K562 (cell line): ENCODE data around the gene TRIM3. TPM values are rescaled to one million over a fixed set of nuclear protein-coding genes. Genes with fewer than 3 reads are reported as not detected.

ENCODE experiments used
- ATAC-seq: fragments of 200-7000 bp; cut with Tn5 transposase; 3 replicates; pipeline ENCODE4 v1.9.1; 2020; ENCODE audit warnings: moderate library complexity
- BruUV-seq: library from RNA; stranded (reverse); fragments of 400-500 nt; replicated peaks from 2 replicates; lab custom pipeline; 2021; lab: Mats Ljungman, UMichigan
- CTCF ChIA-PET: fragments of 300-600 bp; formaldehyde crosslinking; extraction: SDS; loops from one replicate; lab custom pipeline; 2021; ENCODE audit warnings: low intra/inter-chr PET ratio; lab: Yijun Ruan, JAX
- POLR2A ChIA-PET: fragments of 300-600, 350-650 bp; sonication (Branson Sonifier 250); formaldehyde crosslinking; extraction: SDS; loops from one replicate; lab custom pipeline; 2021; ENCODE audit warnings: antibody characterized with exemption, inconsistent platforms; lab: Yijun Ruan, JAX
- DNase-seq, 4 experiments: peaks; one replicate each; pipeline versions ENCODE4 v3.0.0 to v3.0.0-alpha.2; 2011 to 2018; ENCODE audit warnings: low spot score in 3 of 4, mixed read lengths in 3 of 4; ENCODE audit errors: extremely low read depth in 1 of 4
- FAIRE-seq: peaks from 2 replicates; lab custom pipeline; 2011; peaks lifted over from hg19 to GRCh38; lab: Jason Lieb, UNC
- H2AFZ ChIP-seq: 2 replicates; pipeline ENCODE4 v1.6.0; 2011; ENCODE audit warnings: low read depth, low read length, control low read depth, inconsistent platforms
- H3K27ac ChIP-seq: fragments of 200-600 bp; 3 replicates; pipeline ENCODE4 v1.8.0; 2011; ENCODE audit warnings: low read depth, mild to moderate bottlenecking, control low read depth, inconsistent platforms, low read length, moderate library complexity, mixed read lengths; ENCODE audit errors: extremely low read depth
- H3K27me3 ChIP-seq, 2 experiments: fragments of 300-600 bp in 1 of 2; 2 replicates in 1 of 2; 3 replicates in 1 of 2; pipeline versions ENCODE4 v1.6.0 to v1.8.0; 2011; ENCODE audit warnings: inconsistent platforms in 2 of 2, low read length in 2 of 2, mild to moderate bottlenecking in 1 of 2, mixed read lengths in 1 of 2, moderate library complexity in 1 of 2; ENCODE audit not compliant: control insufficient read depth in 2 of 2, insufficient read depth in 2 of 2
- H3K36me3 ChIP-seq: fragments of 300-600 bp; 3 replicates; pipeline ENCODE4 v1.8.0; 2011; ENCODE audit warnings: mild to moderate bottlenecking, low read length, inconsistent platforms; ENCODE audit not compliant: control insufficient read depth, insufficient read depth
- H3K4me1 ChIP-seq, 2 experiments: fragments of 200-600 bp in 1 of 2; replicated peaks in 1 of 2; 2 replicates in 1 of 2; 3 replicates in 1 of 2; pipeline versions ENCODE4 v1.5.1 to v1.8.0; 2011; ENCODE audit warnings: inconsistent platforms in 2 of 2, low read length in 2 of 2, mild to moderate bottlenecking in 1 of 2, mixed read lengths in 1 of 2, moderate library complexity in 1 of 2; ENCODE audit not compliant: control insufficient read depth in 2 of 2, insufficient read depth in 2 of 2
- H3K4me2 ChIP-seq: 2 replicates; pipeline ENCODE4 v1.6.1; 2011; ENCODE audit warnings: low read length, control low read depth, inconsistent platforms, mixed read lengths; ENCODE audit not compliant: insufficient read depth
- H3K4me3 ChIP-seq: fragments of 200-600 bp; sonication (generic), shearing (Covaris generic); 2 replicates; pipeline ENCODE4 v1.5.1; 2016; ENCODE audit warnings: control low read depth, inconsistent platforms
- H3K79me2 ChIP-seq: fragments of 200-600 bp; 3 replicates; pipeline ENCODE4 v1.8.0; 2011; ENCODE audit warnings: low read length, inconsistent platforms; ENCODE audit not compliant: control insufficient read depth, insufficient read depth
- H3K9ac ChIP-seq, 2 experiments: 2 replicates each; pipeline versions ENCODE4 v1.6.0 to v1.6.1; 2011; ENCODE audit warnings: low read depth in 2 of 2, low read length in 2 of 2, control low read depth in 1 of 2, inconsistent platforms in 1 of 2, mild to moderate bottlenecking in 1 of 2, mixed read lengths in 1 of 2; ENCODE audit not compliant: insufficient read depth in 1 of 2
- H3K9me1 ChIP-seq: one replicate; pipeline ENCODE4 v1.6.0; 2011; ENCODE audit warnings: inconsistent platforms, mild to moderate bottlenecking, low read length, moderate library complexity; ENCODE audit not compliant: control insufficient read depth, insufficient read depth
- H3K9me3 ChIP-seq: replicated peaks from 2 replicates; pipeline ENCODE4 v1.5.1; 2011; ENCODE audit warnings: low read depth, low read length, inconsistent platforms; ENCODE audit not compliant: control insufficient read depth, insufficient read depth
- H4K20me1 ChIP-seq: replicated peaks from 2 replicates; pipeline ENCODE4 v1.6.1; 2011; ENCODE audit warnings: low read length, inconsistent platforms, mixed read lengths; ENCODE audit not compliant: control insufficient read depth, insufficient read depth
- CBX1 ChIP-seq: sonication (generic); IDR thresholded peaks from 2 replicates; pipeline ENCODE4 v1.6.1; 2016; ENCODE audit warnings: antibody characterized with exemption, low read depth, mild to moderate bottlenecking
- FOSL1 ChIP-seq: fragments of 200-800 bp; sonication (Bioruptor generic); conservative IDR thresholded peaks from 2 replicates; pipeline ENCODE4 v1.6.1; 2016; ENCODE audit warnings: missing genetic modification characterization, missing compliant biosample characterization
- JUND ChIP-seq, 2 experiments: IDR thresholded peaks; 2 replicates in 1 of 2; 3 replicates in 1 of 2; pipeline ENCODE4 v1.6.1; 2011; ENCODE audit warnings: borderline replicate concordance in 2 of 2, low read depth in 2 of 2, low read length in 2 of 2, improper control_type of control experiment in 1 of 2, missing biosample characterization in 1 of 2, missing genetic modification characterization in 1 of 2, missing genetic modification reagents in 1 of 2
- MEIS2 ChIP-seq: fragments of 450-650 bp; IDR thresholded peaks from 2 replicates; pipeline ENCODE4 v1.6.1; 2014; ENCODE audit warnings: mild to moderate bottlenecking; ENCODE audit not compliant: partially characterized antibody
- RBM15 ChIP-seq: fragments of 200-400 bp; formaldehyde crosslinking; IDR thresholded peaks from 2 replicates; pipeline ENCODE4 v1.6.1; 2018; ENCODE audit warnings: mild to moderate bottlenecking, low read length, moderate library complexity; ENCODE audit not compliant: insufficient read depth
- SIX5 ChIP-seq, 2 experiments: IDR thresholded peaks; 2 replicates each; pipeline ENCODE4 v1.6.1; 2011; ENCODE audit warnings: low read length in 2 of 2, borderline replicate concordance in 1 of 2, low read depth in 1 of 2, mild to moderate bottlenecking in 1 of 2, moderate library complexity in 1 of 2; ENCODE audit not compliant: insufficient read depth in 1 of 2
- THAP12 ChIP-seq: fragments of 250-450 bp; sonication (Bioruptor Pico); IDR thresholded peaks from 2 replicates; pipeline ENCODE4 v1.9.0; 2021; ENCODE audit warnings: mild to moderate bottlenecking, inconsistent platforms
- XRCC3 ChIP-seq: fragments of 450-650 bp; IDR thresholded peaks from 2 replicates; pipeline ENCODE4 v1.6.1; 2017; ENCODE audit warnings: mild to moderate bottlenecking, moderate library complexity
- ZFX ChIP-seq: sonication (generic); formaldehyde crosslinking; IDR thresholded peaks from 2 replicates; pipeline ENCODE4 v1.8.0; 2022; ENCODE audit warnings: mild to moderate bottlenecking, missing genetic modification reagents, moderate library complexity
- ZNF395 ChIP-seq: fragments of 200-800 bp; sonication (Bioruptor generic); IDR thresholded peaks from 2 replicates; pipeline ENCODE4 v1.6.1; 2017; ENCODE audit warnings: missing genetic modification characterization, missing compliant biosample characterization
- whole genome bisulfite sequencing: fragments of 100-300 bp; shearing (Covaris generic); methylation state at CpG from one replicate; pipeline ENCODE4 v1.1.6; 2016; ENCODE audit warnings: low coverage, mixed read lengths; ENCODE audit not compliant: insufficient coverage; ENCODE audit errors: missing lambda C conversion rate; 5-methylcytosine and 5-hydroxymethylcytosine counted together
- in situ Hi-C: fragments of 300-500 bp; cut with MboI; formaldehyde crosslinking; loops from 4 replicates; pipeline ENCODE4 v1.15.0; 2018; ENCODE audit warnings: inconsistent platforms, mixed read lengths
- intact Hi-C: fragments of 100-400 bp; cut with micrococcal nuclease; formaldehyde crosslinking; loops from 2 replicates; pipeline ENCODE4 v1.14.2; 2022
- polyA plus RNA-seq, 8 experiments: library from polyadenylated mRNA; depleted of rRNA in 4 of 8; stranded (reverse) in 5 of 8; unstranded in 3 of 8; fragments of >200 nt; fragmentation: Nextera tagmentation in 2 of 8; fragmentation: Illumina TruSeq in 1 of 8; extraction: Ambion mirVana in 2 of 8; extraction: Trizol in 1 of 8; gene quantifications; 2 replicates each; pipeline versions ENCODE4 v1.2.1 to v1.2.3, GENCODE V29; 2011 to 2014; ENCODE audit warnings: inconsistent platforms in 1 of 8, missing spikeins in 1 of 8
- total RNA-seq, 7 experiments: library from RNA; depleted of rRNA in 6 of 7; stranded (reverse); fragments of >200 nt in 6 of 7; fragmentation: Illumina TruSeq in 2 of 7; extraction: Trizol in 2 of 7; gene quantifications; 2 replicates each; pipeline versions ENCODE4 v1.2.1 to v1.2.3, GENCODE V29; 2011 to 2021; ENCODE audit warnings: low replicate concordance in 1 of 7
- TF ChIP-seq, protein P1 (sequence below): sonication (generic); formaldehyde crosslinking; IDR thresholded peaks from 2 replicates; pipeline ENCODE4 v1.8.0; 2022; ENCODE audit warnings: missing genetic modification reagents, mild to moderate bottlenecking, borderline replicate concordance
- TF ChIP-seq, protein P2 (sequence below): fragments of 450-650 bp; IDR thresholded peaks from 2 replicates; pipeline ENCODE4 v1.6.1; 2016; ENCODE audit warnings: antibody characterized with exemption

The TRIM3 gene
- total and polyA plus RNA-seq, 9 of the 15 experiments (the other 6 are each of a cell fraction or from before 2014, with no cell fraction given), result 0.45 to 9.2 (median 4.7) TPM

DNA sequence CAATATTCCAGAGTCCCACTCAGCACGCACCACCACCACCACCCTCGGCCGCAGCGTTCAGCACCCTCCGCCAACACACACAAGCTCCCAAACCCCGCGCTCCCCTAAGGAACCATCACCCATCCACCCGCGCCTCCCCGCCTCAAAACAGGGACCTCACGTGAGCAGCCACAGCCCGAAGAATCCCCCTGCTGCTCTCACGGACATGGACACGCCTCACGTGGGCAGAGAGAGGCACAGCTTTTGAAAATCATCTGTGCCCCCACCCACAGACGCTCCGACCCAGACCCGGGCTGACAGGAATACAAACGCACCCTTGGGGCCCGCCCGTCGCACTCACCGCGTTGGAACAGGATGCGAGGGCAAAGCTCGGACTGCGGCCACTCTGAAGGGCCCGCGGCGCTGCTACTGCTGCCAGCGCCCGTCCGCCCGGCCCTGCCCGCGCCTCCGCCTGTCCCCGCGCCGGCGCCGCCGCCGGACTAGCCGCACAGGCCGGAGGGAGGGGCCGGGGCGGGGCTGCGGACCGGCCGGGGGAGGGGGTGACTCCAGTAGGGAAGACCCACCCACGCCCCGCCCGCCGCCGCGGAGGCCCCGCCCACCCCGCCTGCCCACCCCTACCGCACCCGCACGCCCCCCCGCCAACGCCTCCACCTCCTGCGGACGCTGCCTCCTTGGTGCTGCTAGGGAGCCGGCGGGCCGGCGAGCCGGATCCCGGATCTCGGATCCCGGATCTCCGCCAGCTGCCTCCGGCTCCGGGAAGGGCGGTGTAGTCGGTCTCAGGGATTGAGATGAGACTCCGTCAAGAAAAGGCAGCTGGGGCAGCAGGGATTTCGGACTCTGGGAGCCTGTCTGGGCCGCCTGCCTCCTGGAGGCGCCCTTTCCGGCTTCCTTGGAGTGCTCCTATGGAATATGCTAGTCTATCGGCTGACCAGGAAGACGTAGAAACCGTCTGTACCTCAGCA is at the start of gene TRIM3 (continued):
- TF ChIP-seq ZNF395 (0 out of 2 replicates have a peak, but pooled peaks have one; percentile 34), CBX1 (0 out of 2 replicates have a peak, but pooled peaks have one; percentile 13)

DNA sequence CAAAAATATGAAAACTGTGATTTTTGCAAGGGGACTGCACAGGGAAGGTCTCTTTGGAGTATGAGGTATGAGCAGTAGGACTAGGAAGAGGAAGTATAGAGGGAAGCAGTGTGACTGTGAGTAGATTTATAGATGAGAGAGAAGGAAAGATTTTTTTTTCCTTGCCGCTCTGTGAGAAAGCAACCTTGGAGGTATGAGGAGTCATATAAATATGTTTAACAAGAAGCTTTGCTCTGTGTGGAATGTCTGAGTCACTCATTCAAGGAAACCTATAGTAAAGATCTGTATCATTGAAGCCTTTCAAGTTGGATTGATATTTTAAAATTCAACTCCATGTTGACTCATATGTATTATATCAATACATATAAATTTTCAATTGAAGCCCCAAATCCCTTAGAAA is 49.5 kb upstream of the TRIM3 start:
- no peak for FAIRE-seq
- H3K9me1 ChIP-seq, result no peaks in the 10 kb centered on the region
- H4K20me1 ChIP-seq, result no peaks in the 10 kb centered on the region
- no peak overlapping the region for H3K4me2 ChIP-seq
- WGBS, result 22% methylated on average over 1 of the region's 1 CpG
- CTCF ChIA-PET, result no interaction called here
- H3K4me1 ChIP-seq, result no peaks in the 10 kb centered on the region
- POLR2A ChIA-PET, result no interaction called here
- BruUV-seq, result no TSS peak
- peaks cover 4% of the 10 kb centered on the region for H3K36me3 ChIP-seq
- H2AFZ ChIP-seq, result no peak overlapping the region
- no peak overlapping the region for H3K4me3 ChIP-seq
- ATAC-seq, result no peak
- H3K27me3 ChIP-seq, result no peaks in the 10 kb centered on the region
- H3K9me3 ChIP-seq, result no peaks in the 10 kb centered on the region
- H3K9ac ChIP-seq, result no peak overlapping the region
- no peak for DNase-seq
- no peak overlapping the region for H3K27ac ChIP-seq
- intact Hi-C loops, result no loop called here
- in situ Hi-C loops, result no loop called here
- no peaks in the 10 kb centered on the region for H3K79me2 ChIP-seq
- TF ChIP-seq FOSL1 (tag) (peak; percentile 71), MEIS2 (peak; percentile 8), THAP12 (CRISPR knock-in tag) (no peak), ZFX (CRISPR knock-in tag) (no peak), SIX5 (IDR thresholded peaks at IDR 0.05; ENCODE audit: borderline replicate concordance in 1 of 2, insufficient read depth in 1 of 2, low read depth in 1 of 2, low read length in 2 of 2) (no peak), JUND (IDR thresholded peaks at IDR 0.05; ENCODE audit: borderline replicate concordance, low read depth, low read length) (peak; percentile 28; the same call in 1 of the 2 replicates), JUND (tag; IDR thresholded peaks at IDR 0.05; ENCODE audit: borderline replicate concordance, low read depth, low read length) (0 out of 3 replicates have a peak, but pooled peaks have one; percentile 19), RBM15 (no peak), XRCC3 (no peak)
- TF ChIP-seq, protein P1, sequence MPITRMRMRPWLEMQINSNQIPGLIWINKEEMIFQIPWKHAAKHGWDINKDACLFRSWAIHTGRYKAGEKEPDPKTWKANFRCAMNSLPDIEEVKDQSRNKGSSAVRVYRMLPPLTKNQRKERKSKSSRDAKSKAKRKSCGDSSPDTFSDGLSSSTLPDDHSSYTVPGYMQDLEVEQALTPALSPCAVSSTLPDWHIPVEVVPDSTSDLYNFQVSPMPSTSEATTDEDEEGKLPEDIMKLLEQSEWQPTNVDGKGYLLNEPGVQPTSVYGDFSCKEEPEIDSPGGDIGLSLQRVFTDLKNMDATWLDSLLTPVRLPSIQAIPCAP, result no peak
- TF ChIP-seq, protein P2, sequence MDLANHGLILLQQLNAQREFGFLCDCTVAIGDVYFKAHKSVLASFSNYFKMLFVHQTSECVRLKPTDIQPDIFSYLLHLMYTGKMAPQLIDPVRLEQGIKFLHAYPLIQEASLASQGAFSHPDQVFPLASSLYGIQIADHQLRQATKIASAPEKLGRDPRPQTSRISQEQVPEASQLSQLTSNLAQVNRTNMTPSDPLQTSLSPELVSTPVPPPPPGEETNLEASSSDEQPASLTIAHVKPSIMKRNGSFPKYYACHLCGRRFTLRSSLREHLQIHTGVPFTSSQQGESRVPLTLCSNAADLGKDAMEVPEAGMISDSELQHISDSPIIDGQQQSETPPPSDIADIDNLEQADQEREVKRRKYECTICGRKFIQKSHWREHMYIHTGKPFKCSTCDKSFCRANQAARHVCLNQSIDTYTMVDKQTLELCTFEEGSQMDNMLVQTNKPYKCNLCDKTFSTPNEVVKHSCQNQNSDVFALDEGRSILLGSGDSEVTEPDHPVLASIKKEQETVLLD, result no peak
